GM18907 (cell line): Measurements from ENCODE around the gene LGALS7B.

Experiments used
- ATAC-seq: cut with Tn5 transposase; IDR thresholded peaks from one replicate; pipeline ENCODE4 v1.9.1; 2021; ENCODE audit warnings: mild to moderate bottlenecking, moderate library complexity; ENCODE audit not compliant: unreplicated experiment

The LGALS7B gene

GRCh38 chr19:38839816-38840582 is 51.0 kb downstream of the LGALS7B start:
- ATAC-seq = no peak

GRCh38 chr19:38840583-38840968 is 51.6 kb downstream of the LGALS7B start:
- no peak for ATAC-seq
